WTC11 (cell line): Measurements from ENCODE around the gene KCND2. TPM values are rescaled to one million over a fixed set of nuclear protein-coding genes. Genes with fewer than 3 reads are reported as not detected.
"Not testable (repeated sequence)": the region's sequence is repeated elsewhere in the genome, so short reads cannot be mapped to it uniquely, and the experiment has no call there.

Experiments used
- ATAC-seq: fragments of 200-7000 bp; cut with Tn5 transposase; 2 replicates; pipeline ENCODE4 v1.10.0; 2021; ENCODE audit warnings: mild to moderate bottlenecking, moderate library complexity
- CTCF ChIA-PET: fragments of 300-600 bp; sonication (Branson Sonifier 250); formaldehyde crosslinking; loops from one replicate; lab custom pipeline; 2021; ENCODE audit warnings: antibody characterized with exemption; lab: Charles Lee
- POLR2A ChIA-PET: fragments of 350-600 bp; sonication (Branson Sonifier 250); formaldehyde crosslinking; loops from one replicate; lab custom pipeline; 2021; ENCODE audit warnings: antibody characterized with exemption; lab: Charles Lee
- DNase-seq: peaks from one replicate; pipeline ENCODE4 v3.0.0; 2021; ENCODE audit warnings: low spot score
- H3K27ac Mint-ChIP-seq: 2 replicates; pipeline ENCODE4 v1.8.0; 2021; ENCODE audit warnings: mixed read lengths
- H3K27me3 Mint-ChIP-seq: 2 replicates; pipeline ENCODE4 v1.8.0; 2021; ENCODE audit warnings: low read depth, mild to moderate bottlenecking, moderate library complexity, mixed read lengths
- H3K36me3 Mint-ChIP-seq: 2 replicates; pipeline ENCODE4 v1.8.0; 2021; ENCODE audit warnings: mixed read lengths
- H3K4me1 Mint-ChIP-seq: 2 replicates; pipeline ENCODE4 v1.8.0; 2022; ENCODE audit warnings: mixed read lengths
- H3K4me3 Mint-ChIP-seq: 2 replicates; pipeline ENCODE4 v1.8.0; 2021; ENCODE audit warnings: mild to moderate bottlenecking, moderate library complexity, mixed read lengths
- H3K9me3 Mint-ChIP-seq: 2 replicates; pipeline ENCODE4 v1.8.0; 2021; ENCODE audit warnings: mixed read lengths
- CBFB ChIP-seq: sonication (generic); formaldehyde crosslinking; IDR thresholded peaks from 2 replicates; pipeline ENCODE4 v1.8.1; 2022; ENCODE audit warnings: mild to moderate bottlenecking, low read depth, missing genetic modification reagents
- CREM ChIP-seq: sonication (generic); formaldehyde crosslinking; IDR thresholded peaks from 2 replicates; pipeline ENCODE4 v1.8.1; 2022; ENCODE audit warnings: mild to moderate bottlenecking, missing genetic modification reagents, moderate library complexity
- FOXP1 ChIP-seq: sonication (generic); formaldehyde crosslinking; IDR thresholded peaks from 2 replicates; pipeline ENCODE4 v1.8.0; 2022; ENCODE audit warnings: missing genetic modification reagents, mild to moderate bottlenecking, moderate library complexity, borderline replicate concordance
- GRHL2 ChIP-seq: fragments of 250-450 bp; sonication (Bioruptor Pico); IDR thresholded peaks from 2 replicates; pipeline ENCODE4 v1.8.0; 2022; ENCODE audit warnings: mild to moderate bottlenecking, moderate library complexity; ENCODE audit not compliant: insufficient replicate concordance, severe bottlenecking
- HMGXB4 ChIP-seq: sonication (generic); formaldehyde crosslinking; IDR thresholded peaks from 2 replicates; pipeline ENCODE4 v1.8.1; 2023; ENCODE audit warnings: mild to moderate bottlenecking, moderate library complexity, missing genetic modification reagents
- MAX ChIP-seq: sonication (generic); formaldehyde crosslinking; IDR thresholded peaks from 2 replicates; pipeline ENCODE4 v1.8.0; 2022; ENCODE audit warnings: mild to moderate bottlenecking, missing genetic modification reagents
- RELA ChIP-seq: sonication (generic); formaldehyde crosslinking; IDR thresholded peaks from 2 replicates; pipeline ENCODE4 v1.8.1; 2022; ENCODE audit warnings: missing genetic modification reagents, mild to moderate bottlenecking, borderline replicate concordance
- USF1 ChIP-seq: sonication (generic); formaldehyde crosslinking; IDR thresholded peaks from 2 replicates; pipeline ENCODE4 v1.8.0; 2022; ENCODE audit warnings: mild to moderate bottlenecking, missing genetic modification reagents
- ZBTB21 ChIP-seq: sonication (generic); formaldehyde crosslinking; IDR thresholded peaks from 2 replicates; pipeline ENCODE4 v1.8.1; 2023; ENCODE audit warnings: mild to moderate bottlenecking, missing genetic modification reagents, borderline replicate concordance
- ZNF232 ChIP-seq: sonication (generic); formaldehyde crosslinking; IDR thresholded peaks from 2 replicates; pipeline ENCODE4 v1.8.0; 2022; ENCODE audit warnings: mild to moderate bottlenecking, missing genetic modification reagents
- ZNF671 ChIP-seq: fragments of 250-450 bp; sonication (Bioruptor Pico); IDR thresholded peaks from 2 replicates; pipeline ENCODE4 v1.8.0; 2021; ENCODE audit warnings: mild to moderate bottlenecking
- total RNA-seq: library from RNA; stranded (reverse); gene quantifications from 3 replicates; pipeline ENCODE4 v1.2.3, GENCODE V29; 2021
- TF ChIP-seq, protein P1 (sequence below): fragments of 250-450 bp; sonication (Bioruptor Pico); IDR thresholded peaks from 2 replicates; pipeline ENCODE4 v1.9.0; 2021; ENCODE audit warnings: mild to moderate bottlenecking
- TF ChIP-seq, protein P2 (sequence below): sonication (generic); formaldehyde crosslinking; IDR thresholded peaks from 2 replicates; pipeline ENCODE4 v1.8.1; 2023; ENCODE audit warnings: mild to moderate bottlenecking, missing genetic modification reagents, borderline replicate concordance
- TF ChIP-seq, protein P3 (sequence below): sonication (generic); formaldehyde crosslinking; IDR thresholded peaks from 2 replicates; pipeline ENCODE4 v1.8.0; 2023; ENCODE audit warnings: missing genetic modification reagents

Gene KCND2
- total RNA-seq, 1 experiment from 2014 or later: 4.6 TPM

- TF ChIP-seq, protein P1, sequence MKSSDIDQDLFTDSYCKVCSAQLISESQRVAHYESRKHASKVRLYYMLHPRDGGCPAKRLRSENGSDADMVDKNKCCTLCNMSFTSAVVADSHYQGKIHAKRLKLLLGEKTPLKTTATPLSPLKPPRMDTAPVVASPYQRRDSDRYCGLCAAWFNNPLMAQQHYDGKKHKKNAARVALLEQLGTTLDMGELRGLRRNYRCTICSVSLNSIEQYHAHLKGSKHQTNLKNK (CRISPR knock-in tag): no peak
- TF ChIP-seq, protein P2, sequence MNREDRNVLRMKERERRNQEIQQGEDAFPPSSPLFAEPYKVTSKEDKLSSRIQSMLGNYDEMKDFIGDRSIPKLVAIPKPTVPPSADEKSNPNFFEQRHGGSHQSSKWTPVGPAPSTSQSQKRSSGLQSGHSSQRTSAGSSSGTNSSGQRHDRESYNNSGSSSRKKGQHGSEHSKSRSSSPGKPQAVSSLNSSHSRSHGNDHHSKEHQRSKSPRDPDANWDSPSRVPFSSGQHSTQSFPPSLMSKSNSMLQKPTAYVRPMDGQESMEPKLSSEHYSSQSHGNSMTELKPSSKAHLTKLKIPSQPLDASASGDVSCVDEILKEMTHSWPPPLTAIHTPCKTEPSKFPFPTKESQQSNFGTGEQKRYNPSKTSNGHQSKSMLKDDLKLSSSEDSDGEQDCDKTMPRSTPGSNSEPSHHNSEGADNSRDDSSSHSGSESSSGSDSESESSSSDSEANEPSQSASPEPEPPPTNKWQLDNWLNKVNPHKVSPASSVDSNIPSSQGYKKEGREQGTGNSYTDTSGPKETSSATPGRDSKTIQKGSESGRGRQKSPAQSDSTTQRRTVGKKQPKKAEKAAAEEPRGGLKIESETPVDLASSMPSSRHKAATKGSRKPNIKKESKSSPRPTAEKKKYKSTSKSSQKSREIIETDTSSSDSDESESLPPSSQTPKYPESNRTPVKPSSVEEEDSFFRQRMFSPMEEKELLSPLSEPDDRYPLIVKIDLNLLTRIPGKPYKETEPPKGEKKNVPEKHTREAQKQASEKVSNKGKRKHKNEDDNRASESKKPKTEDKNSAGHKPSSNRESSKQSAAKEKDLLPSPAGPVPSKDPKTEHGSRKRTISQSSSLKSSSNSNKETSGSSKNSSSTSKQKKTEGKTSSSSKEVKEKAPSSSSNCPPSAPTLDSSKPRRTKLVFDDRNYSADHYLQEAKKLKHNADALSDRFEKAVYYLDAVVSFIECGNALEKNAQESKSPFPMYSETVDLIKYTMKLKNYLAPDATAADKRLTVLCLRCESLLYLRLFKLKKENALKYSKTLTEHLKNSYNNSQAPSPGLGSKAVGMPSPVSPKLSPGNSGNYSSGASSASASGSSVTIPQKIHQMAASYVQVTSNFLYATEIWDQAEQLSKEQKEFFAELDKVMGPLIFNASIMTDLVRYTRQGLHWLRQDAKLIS (CRISPR knock-in tag): no peak
- TF ChIP-seq, all 79 proteins: peak for 0
Observed at GRCh38 chr7:120564145-120564544, 291.2 kb downstream of the KCND2 start (continued).

- Mint-ChIP-seq H3K4me1 (0 out of 2 replicates have a peak, but pooled peaks cover 5% of the 10 kb centered on the region), H3K4me3 (no peak overlapping the region), H3K9me3 (no peaks in the 10 kb centered on the region), H3K36me3 (no peaks in the 10 kb centered on the region), H3K27ac (no peak overlapping the region), H3K27me3 (no peaks in the 10 kb centered on the region)
- ChIA-PET POLR2A (no interaction called here), CTCF (no interaction called here)
- no peak for TF ChIP-seq ZNF671
- TF ChIP-seq USF1 (CRISPR knock-in tag): no peak
- no peak for TF ChIP-seq HMGXB4 (CRISPR knock-in tag)
- TF ChIP-seq, protein P3, sequence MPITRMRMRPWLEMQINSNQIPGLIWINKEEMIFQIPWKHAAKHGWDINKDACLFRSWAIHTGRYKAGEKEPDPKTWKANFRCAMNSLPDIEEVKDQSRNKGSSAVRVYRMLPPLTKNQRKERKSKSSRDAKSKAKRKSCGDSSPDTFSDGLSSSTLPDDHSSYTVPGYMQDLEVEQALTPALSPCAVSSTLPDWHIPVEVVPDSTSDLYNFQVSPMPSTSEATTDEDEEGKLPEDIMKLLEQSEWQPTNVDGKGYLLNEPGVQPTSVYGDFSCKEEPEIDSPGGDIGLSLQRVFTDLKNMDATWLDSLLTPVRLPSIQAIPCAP (CRISPR knock-in tag): no peak
- TF ChIP-seq MAX (CRISPR knock-in tag): no peak
- TF ChIP-seq GRHL2 (CRISPR knock-in tag): no peak
- no peak for TF ChIP-seq CREM (CRISPR knock-in tag)
- TF ChIP-seq FOXP1 (CRISPR knock-in tag): no peak
- TF ChIP-seq ZBTB21 (CRISPR knock-in tag): no peak
- TF ChIP-seq CBFB (CRISPR knock-in tag): no peak
- TF ChIP-seq ZNF232 (CRISPR knock-in tag): no peak
- no peak for TF ChIP-seq RELA (CRISPR knock-in tag)
- no peak for ATAC-seq
- DNase-seq: no peak
Observed at GRCh38 chr7:120567204-120567603, 294.2 kb downstream of the KCND2 start.

- POLR2A ChIA-PET, CTCF ChIA-PET, H3K27ac Mint-ChIP-seq, DNase-seq, H3K9me3 Mint-ChIP-seq, H3K27me3 Mint-ChIP-seq, H3K4me1 Mint-ChIP-seq, ATAC-seq, H3K4me3 Mint-ChIP-seq, H3K36me3 Mint-ChIP-seq: not testable (repeated sequence)
Observed at GRCh38 chr7:120578657-120579056, 305.7 kb downstream of the KCND2 start.
